Cardiac muscle cell (in vitro differentiated cells and primary cell): ENCODE results near the gene STARD6. TPM values are rescaled to one million over a fixed set of nuclear protein-coding genes. Genes with fewer than 3 reads are reported as not detected.

ENCODE experiments used
- DNase-seq, 2 donors: peaks; one replicate each; pipeline versions ENCODE4 v3.0.0 to v3.0.0-alpha.2; 2010 to 2017; ENCODE audit warnings: low read depth in 1 of 2, low spot score in 1 of 2
- H3K27ac ChIP-seq: fragments of 200-600 bp; sonication (generic); 2 replicates; pipeline ENCODE4 v1.5.1; 2016
- H3K27me3 ChIP-seq: fragments of 200-600 bp; sonication (generic); 2 replicates; pipeline ENCODE4 v1.6.0; 2016; ENCODE audit warnings: control low read depth
- H3K36me3 ChIP-seq: fragments of 200-600 bp; sonication (generic); 2 replicates; pipeline ENCODE4 v1.5.1; 2016; ENCODE audit warnings: control low read depth
- H3K4me1 ChIP-seq: fragments of 200-600 bp; sonication (generic); 2 replicates; pipeline ENCODE4 v1.8.1; 2017; ENCODE audit warnings: low read depth, mild to moderate bottlenecking, mixed run types
- H3K4me3 ChIP-seq: fragments of 200-600 bp; sonication (generic); 2 replicates; pipeline ENCODE4 v1.5.1; 2016; ENCODE audit warnings: mild to moderate bottlenecking
- H3K9me3 ChIP-seq: fragments of 200-600 bp; sonication (generic); 2 replicates; pipeline ENCODE4 v1.5.1; 2017; ENCODE audit warnings: low read depth, mild to moderate bottlenecking, control low read depth
- CTCF ChIP-seq: IDR thresholded peaks from 2 replicates; pipeline ENCODE4 v1.5.1; 2012; ENCODE audit warnings: low read depth, mild to moderate bottlenecking, low read length
- polyA plus RNA-seq: library from polyadenylated mRNA; unstranded; fragments of >200 nt; fragmentation: Nextera tagmentation; extraction: Ambion mirVana; gene quantifications from 2 replicates; pipeline ENCODE4 v1.2.1, GENCODE V29; 2016
- total RNA-seq: library from RNA; depleted of rRNA; stranded (reverse); fragments of >200 nt; gene quantifications from 2 replicates; pipeline ENCODE4 v1.2.3, GENCODE V29; 2016

The STARD6 gene
- total and polyA plus RNA-seq, 2 experiments from 2014 or later, result not detected

- Histone ChIP-seq H3K27ac (no peak overlapping the region), H3K9me3 (no peaks in the 10 kb centered on the region), H3K36me3 (peaks cover 5% of the 10 kb centered on the region), H3K4me3 (no peak overlapping the region), H3K4me1 (no peaks in the 10 kb centered on the region), H3K27me3 (no peaks in the 10 kb centered on the region)
- TF ChIP-seq CTCF, result no peak
- no peak for DNase-seq
These were observed 25.1 kb upstream of the STARD6 start for GRCh38 chr18:54382733-54383252.

GRCh38 chr18:54382076-54382475 is 24.4 kb upstream of the STARD6 start:
- H3K4me3 ChIP-seq, result no peak overlapping the region
- no peaks in the 10 kb centered on the region for H3K4me1 ChIP-seq
- H3K9me3 ChIP-seq, result no peaks in the 10 kb centered on the region
- DNase-seq, result no peak
- H3K36me3 ChIP-seq, result peaks cover 5% of the 10 kb centered on the region
- no peak for TF ChIP-seq CTCF
- H3K27me3 ChIP-seq, result no peaks in the 10 kb centered on the region
- H3K27ac ChIP-seq, result no peak overlapping the region

- no peak overlapping the region for H3K27ac ChIP-seq
- peaks cover 5% of the 10 kb centered on the region for H3K36me3 ChIP-seq
- no peak overlapping the region for H3K4me3 ChIP-seq
- no peaks in the 10 kb centered on the region for H3K27me3 ChIP-seq
- no peak for DNase-seq
- TF ChIP-seq CTCF, result no peak
- H3K9me3 ChIP-seq, result no peaks in the 10 kb centered on the region
- H3K4me1 ChIP-seq, result no peaks in the 10 kb centered on the region
These were observed 24.0 kb upstream of the STARD6 start for GRCh38 chr18:54381640-54382039.

GRCh38 chr18:54378057-54378456 is 20.4 kb upstream of the STARD6 start:
- Histone ChIP-seq H3K27me3 (no peaks in the 10 kb centered on the region), H3K9me3 (no peaks in the 10 kb centered on the region), H3K4me3 (no peak overlapping the region), H3K36me3 (peaks cover 13% of the 10 kb centered on the region), H3K4me1 (no peaks in the 10 kb centered on the region), H3K27ac (no peak overlapping the region)
- TF ChIP-seq CTCF, result no peak
- DNase-seq, result no peak

- TF ChIP-seq CTCF, result no peak
- DNase-seq, result peak in 1 of 2 donors; percentile 34
- Histone ChIP-seq H3K27me3 (no peaks in the 10 kb centered on the region), H3K9me3 (no peaks in the 10 kb centered on the region), H3K4me3 (no peak overlapping the region), H3K27ac (no peak overlapping the region), H3K4me1 (no peaks in the 10 kb centered on the region), H3K36me3 (no peaks in the 10 kb centered on the region)
These were observed 2.7 kb upstream of the STARD6 start for GRCh38 chr18:54360406-54360805.

- no peak overlapping the region for H3K27ac ChIP-seq
These were observed 1.6 kb upstream of the STARD6 start for GRCh38 chr18:54359233-54359632.

More at GRCh38 chr18:54359233-54359632, 1.6 kb upstream of the STARD6 start:
- peak in 1 of 2 donors; percentile 31 for DNase-seq
- Histone ChIP-seq H3K9me3 (no peaks in the 10 kb centered on the region), H3K36me3 (no peaks in the 10 kb centered on the region), H3K4me1 (no peaks in the 10 kb centered on the region), H3K27me3 (no peaks in the 10 kb centered on the region), H3K4me3 (peak overlapping the region; percentile 81)
- no peak for TF ChIP-seq CTCF
